WTC11 (cell line): Measurements from ENCODE around the gene SNTB2. TPM values are rescaled to one million over a fixed set of nuclear protein-coding genes. Genes with fewer than 3 reads are reported as not detected.

Source experiments
- ELF4 ChIP-seq: sonication (generic); formaldehyde crosslinking; IDR thresholded peaks from 2 replicates; pipeline ENCODE4 v1.8.1; 2022; ENCODE audit warnings: low read depth, mild to moderate bottlenecking, moderate library complexity, missing genetic modification reagents
- ESRRA ChIP-seq: sonication (generic); formaldehyde crosslinking; IDR thresholded peaks from 2 replicates; pipeline ENCODE4 v1.8.1; 2022; ENCODE audit warnings: mild to moderate bottlenecking, missing genetic modification reagents, borderline replicate concordance
- FOXP1 ChIP-seq: sonication (generic); formaldehyde crosslinking; IDR thresholded peaks from 2 replicates; pipeline ENCODE4 v1.8.0; 2022; ENCODE audit warnings: missing genetic modification reagents, mild to moderate bottlenecking, moderate library complexity, borderline replicate concordance
- GABPB1 ChIP-seq: sonication (generic); formaldehyde crosslinking; IDR thresholded peaks from 2 replicates; pipeline ENCODE4 v1.8.1; 2023; ENCODE audit warnings: mild to moderate bottlenecking, missing genetic modification reagents
- JUN ChIP-seq: sonication (generic); formaldehyde crosslinking; IDR thresholded peaks from 2 replicates; pipeline ENCODE4 v1.8.0; 2023; ENCODE audit warnings: mild to moderate bottlenecking, missing genetic modification reagents
- KAT7 ChIP-seq: sonication (generic); formaldehyde crosslinking; IDR thresholded peaks from 2 replicates; pipeline ENCODE4 v1.8.1; 2023; ENCODE audit warnings: missing genetic modification reagents, mild to moderate bottlenecking, borderline replicate concordance
- MYBL2 ChIP-seq: sonication (generic); formaldehyde crosslinking; IDR thresholded peaks from 2 replicates; pipeline ENCODE4 v1.8.1; 2023; ENCODE audit warnings: mild to moderate bottlenecking, moderate library complexity, missing genetic modification reagents
- NFE2L1 ChIP-seq: sonication (generic); formaldehyde crosslinking; IDR thresholded peaks from 2 replicates; pipeline ENCODE4 v1.8.1; 2023; ENCODE audit warnings: missing genetic modification reagents
- NR1H2 ChIP-seq: sonication (generic); formaldehyde crosslinking; IDR thresholded peaks from 2 replicates; pipeline ENCODE4 v1.9.0; 2021; ENCODE audit warnings: mild to moderate bottlenecking, moderate library complexity, missing genetic modification reagents
- PRRX2 ChIP-seq: fragments of 250-450 bp; sonication (Bioruptor Pico); IDR thresholded peaks from 2 replicates; pipeline ENCODE4 v1.8.0; 2021; ENCODE audit warnings: mild to moderate bottlenecking
- RELA ChIP-seq: sonication (generic); formaldehyde crosslinking; IDR thresholded peaks from 2 replicates; pipeline ENCODE4 v1.8.1; 2022; ENCODE audit warnings: missing genetic modification reagents, mild to moderate bottlenecking, borderline replicate concordance
- SMAD4 ChIP-seq: sonication (generic); formaldehyde crosslinking; IDR thresholded peaks from 2 replicates; pipeline ENCODE4 v1.8.0; 2022; ENCODE audit warnings: mild to moderate bottlenecking, missing genetic modification reagents
- SOX15 ChIP-seq: fragments of 250-450 bp; sonication (Bioruptor Pico); IDR thresholded peaks from 2 replicates; pipeline ENCODE4 v1.9.0; 2021; ENCODE audit warnings: mild to moderate bottlenecking
- SP1 ChIP-seq: sonication (generic); formaldehyde crosslinking; conservative IDR thresholded peaks from 2 replicates; pipeline ENCODE4 v1.8.1; 2022; ENCODE audit warnings: missing genetic modification reagents
- ZBTB21 ChIP-seq: sonication (generic); formaldehyde crosslinking; IDR thresholded peaks from 2 replicates; pipeline ENCODE4 v1.8.1; 2023; ENCODE audit warnings: mild to moderate bottlenecking, missing genetic modification reagents, borderline replicate concordance
- ZNF219 ChIP-seq: sonication (generic); formaldehyde crosslinking; IDR thresholded peaks from 2 replicates; pipeline ENCODE4 v1.8.0; 2023; ENCODE audit warnings: missing genetic modification reagents, mild to moderate bottlenecking, borderline replicate concordance
- ZNF232 ChIP-seq: sonication (generic); formaldehyde crosslinking; IDR thresholded peaks from 2 replicates; pipeline ENCODE4 v1.8.0; 2022; ENCODE audit warnings: mild to moderate bottlenecking, missing genetic modification reagents
- ZNF263 ChIP-seq: sonication (generic); formaldehyde crosslinking; IDR thresholded peaks from 2 replicates; pipeline ENCODE4 v1.8.1; 2022; ENCODE audit warnings: low read depth, mild to moderate bottlenecking, moderate library complexity, missing genetic modification reagents
- total RNA-seq: library from RNA; stranded (reverse); gene quantifications from 3 replicates; pipeline ENCODE4 v1.2.3, GENCODE V29; 2021
- TF ChIP-seq, protein P1 (sequence below): fragments of 250-450 bp; sonication (Bioruptor Pico); IDR thresholded peaks from 2 replicates; pipeline ENCODE4 v1.9.0; 2021; ENCODE audit warnings: mild to moderate bottlenecking, borderline replicate concordance
- TF ChIP-seq, protein P2 (sequence below): fragments of 250-450 bp; sonication (Bioruptor Pico); IDR thresholded peaks from 2 replicates; pipeline ENCODE4 v1.9.0; 2021; ENCODE audit warnings: moderate library complexity, mild to moderate bottlenecking, inconsistent platforms, borderline replicate concordance
- TF ChIP-seq, protein P3 (sequence below): sonication (generic); formaldehyde crosslinking; IDR thresholded peaks from 2 replicates; pipeline ENCODE4 v1.8.1; 2023; ENCODE audit warnings: mild to moderate bottlenecking, missing genetic modification reagents, borderline replicate concordance
- TF ChIP-seq, protein P4 (sequence below): sonication (generic); formaldehyde crosslinking; IDR thresholded peaks from 2 replicates; pipeline ENCODE4 v1.8.0; 2022; ENCODE audit warnings: mild to moderate bottlenecking, missing genetic modification reagents
- TF ChIP-seq, protein P5 (sequence below): sonication (generic); formaldehyde crosslinking; IDR thresholded peaks from 2 replicates; pipeline ENCODE4 v1.8.1; 2022; ENCODE audit warnings: low read depth, mild to moderate bottlenecking, moderate library complexity, missing genetic modification reagents, borderline replicate concordance
- TF ChIP-seq, protein P6 (sequence below): sonication (generic); formaldehyde crosslinking; IDR thresholded peaks from 2 replicates; pipeline ENCODE4 v1.8.0; 2022; ENCODE audit warnings: mild to moderate bottlenecking, missing genetic modification reagents
- TF ChIP-seq, protein P7 (sequence below): sonication (generic); formaldehyde crosslinking; IDR thresholded peaks from 2 replicates; pipeline ENCODE4 v1.8.1; 2023; ENCODE audit warnings: mild to moderate bottlenecking, missing genetic modification reagents

Gene SNTB2
- total RNA-seq, 1 experiment from 2014 or later: 23.7 TPM

DNA sequence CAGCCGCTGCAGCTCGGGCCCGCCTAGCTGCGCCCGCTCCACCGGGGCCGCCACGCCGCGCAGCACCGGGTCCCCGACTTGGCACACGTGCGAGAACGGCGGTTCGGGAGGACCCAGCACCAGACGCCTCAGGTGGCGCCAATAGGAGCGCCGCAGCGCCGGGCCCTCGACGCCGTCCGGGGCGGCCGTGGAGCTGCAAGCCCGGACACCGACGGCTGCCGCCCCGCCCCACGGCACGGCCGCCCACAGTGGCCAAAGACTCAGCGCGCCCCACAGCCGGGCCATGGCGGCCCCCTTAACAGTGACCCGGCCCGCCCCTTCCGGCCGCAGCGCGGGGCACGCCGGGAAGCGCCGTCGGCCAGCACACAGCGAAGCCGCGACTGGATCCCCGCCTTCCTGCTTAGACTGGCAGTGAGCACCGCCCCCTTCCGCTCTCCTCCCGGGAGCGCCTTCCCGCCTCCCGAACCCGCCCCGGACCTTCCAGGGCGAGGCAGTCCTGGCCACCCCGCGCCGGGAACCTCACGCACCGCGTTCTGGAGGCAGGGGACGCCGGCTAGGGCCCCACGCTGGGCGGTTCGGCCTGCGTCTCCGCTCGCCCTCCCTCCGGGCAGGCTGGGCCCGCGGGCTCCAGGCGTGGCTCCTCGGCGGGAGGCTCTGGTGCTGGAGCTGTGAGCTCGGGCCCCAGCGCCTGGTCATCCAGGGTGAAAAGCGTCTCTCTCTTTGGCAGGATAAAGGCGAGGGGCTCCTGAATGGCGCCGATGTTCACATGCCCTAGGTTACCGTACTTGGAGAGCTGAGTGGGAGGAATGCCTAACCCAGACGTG lies 143.5 kb downstream of the SNTB2 start, which contains the start of gene PDF (continued):
- peak; percentile 60; the same call in 1 of the 2 replicates for TF ChIP-seq ZNF263 (CRISPR knock-in tag)
- TF ChIP-seq, protein P1, sequence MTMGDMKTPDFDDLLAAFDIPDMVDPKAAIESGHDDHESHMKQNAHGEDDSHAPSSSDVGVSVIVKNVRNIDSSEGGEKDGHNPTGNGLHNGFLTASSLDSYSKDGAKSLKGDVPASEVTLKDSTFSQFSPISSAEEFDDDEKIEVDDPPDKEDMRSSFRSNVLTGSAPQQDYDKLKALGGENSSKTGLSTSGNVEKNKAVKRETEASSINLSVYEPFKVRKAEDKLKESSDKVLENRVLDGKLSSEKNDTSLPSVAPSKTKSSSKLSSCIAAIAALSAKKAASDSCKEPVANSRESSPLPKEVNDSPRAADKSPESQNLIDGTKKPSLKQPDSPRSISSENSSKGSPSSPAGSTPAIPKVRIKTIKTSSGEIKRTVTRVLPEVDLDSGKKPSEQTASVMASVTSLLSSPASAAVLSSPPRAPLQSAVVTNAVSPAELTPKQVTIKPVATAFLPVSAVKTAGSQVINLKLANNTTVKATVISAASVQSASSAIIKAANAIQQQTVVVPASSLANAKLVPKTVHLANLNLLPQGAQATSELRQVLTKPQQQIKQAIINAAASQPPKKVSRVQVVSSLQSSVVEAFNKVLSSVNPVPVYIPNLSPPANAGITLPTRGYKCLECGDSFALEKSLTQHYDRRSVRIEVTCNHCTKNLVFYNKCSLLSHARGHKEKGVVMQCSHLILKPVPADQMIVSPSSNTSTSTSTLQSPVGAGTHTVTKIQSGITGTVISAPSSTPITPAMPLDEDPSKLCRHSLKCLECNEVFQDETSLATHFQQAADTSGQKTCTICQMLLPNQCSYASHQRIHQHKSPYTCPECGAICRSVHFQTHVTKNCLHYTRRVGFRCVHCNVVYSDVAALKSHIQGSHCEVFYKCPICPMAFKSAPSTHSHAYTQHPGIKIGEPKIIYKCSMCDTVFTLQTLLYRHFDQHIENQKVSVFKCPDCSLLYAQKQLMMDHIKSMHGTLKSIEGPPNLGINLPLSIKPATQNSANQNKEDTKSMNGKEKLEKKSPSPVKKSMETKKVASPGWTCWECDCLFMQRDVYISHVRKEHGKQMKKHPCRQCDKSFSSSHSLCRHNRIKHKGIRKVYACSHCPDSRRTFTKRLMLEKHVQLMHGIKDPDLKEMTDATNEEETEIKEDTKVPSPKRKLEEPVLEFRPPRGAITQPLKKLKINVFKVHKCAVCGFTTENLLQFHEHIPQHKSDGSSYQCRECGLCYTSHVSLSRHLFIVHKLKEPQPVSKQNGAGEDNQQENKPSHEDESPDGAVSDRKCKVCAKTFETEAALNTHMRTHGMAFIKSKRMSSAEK (CRISPR knock-in tag): peak; percentile 31; the same call in 1 of the 2 replicates
- peak; percentile 95 for TF ChIP-seq SP1 (CRISPR knock-in tag)
- peak; percentile 74 for TF ChIP-seq GABPB1 (CRISPR knock-in tag)
- TF ChIP-seq SMAD4: no peak
- peak; percentile 42; the same call in 1 of the 2 replicates for TF ChIP-seq KAT7
- TF ChIP-seq, protein P2, sequence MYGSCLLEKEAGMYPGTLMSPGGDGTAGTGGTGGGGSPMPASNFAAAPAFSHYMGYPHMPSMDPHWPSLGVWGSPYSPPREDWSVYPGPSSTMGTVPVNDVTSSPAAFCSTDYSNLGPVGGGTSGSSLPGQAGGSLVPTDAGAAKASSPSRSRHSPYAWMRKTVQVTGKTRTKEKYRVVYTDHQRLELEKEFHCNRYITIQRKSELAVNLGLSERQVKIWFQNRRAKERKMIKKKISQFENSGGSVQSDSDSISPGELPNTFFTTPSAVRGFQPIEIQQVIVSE (CRISPR knock-in tag): no peak
- peak; percentile 30; the same call in 1 of the 2 replicates for TF ChIP-seq NFE2L1 (CRISPR knock-in tag)
- TF ChIP-seq SOX15: no peak
- TF ChIP-seq ESRRA (CRISPR knock-in tag): peak; percentile 70; the same call in 1 of the 2 replicates
- TF ChIP-seq RELA (CRISPR knock-in tag): peak; percentile 50
- TF ChIP-seq, protein P3, sequence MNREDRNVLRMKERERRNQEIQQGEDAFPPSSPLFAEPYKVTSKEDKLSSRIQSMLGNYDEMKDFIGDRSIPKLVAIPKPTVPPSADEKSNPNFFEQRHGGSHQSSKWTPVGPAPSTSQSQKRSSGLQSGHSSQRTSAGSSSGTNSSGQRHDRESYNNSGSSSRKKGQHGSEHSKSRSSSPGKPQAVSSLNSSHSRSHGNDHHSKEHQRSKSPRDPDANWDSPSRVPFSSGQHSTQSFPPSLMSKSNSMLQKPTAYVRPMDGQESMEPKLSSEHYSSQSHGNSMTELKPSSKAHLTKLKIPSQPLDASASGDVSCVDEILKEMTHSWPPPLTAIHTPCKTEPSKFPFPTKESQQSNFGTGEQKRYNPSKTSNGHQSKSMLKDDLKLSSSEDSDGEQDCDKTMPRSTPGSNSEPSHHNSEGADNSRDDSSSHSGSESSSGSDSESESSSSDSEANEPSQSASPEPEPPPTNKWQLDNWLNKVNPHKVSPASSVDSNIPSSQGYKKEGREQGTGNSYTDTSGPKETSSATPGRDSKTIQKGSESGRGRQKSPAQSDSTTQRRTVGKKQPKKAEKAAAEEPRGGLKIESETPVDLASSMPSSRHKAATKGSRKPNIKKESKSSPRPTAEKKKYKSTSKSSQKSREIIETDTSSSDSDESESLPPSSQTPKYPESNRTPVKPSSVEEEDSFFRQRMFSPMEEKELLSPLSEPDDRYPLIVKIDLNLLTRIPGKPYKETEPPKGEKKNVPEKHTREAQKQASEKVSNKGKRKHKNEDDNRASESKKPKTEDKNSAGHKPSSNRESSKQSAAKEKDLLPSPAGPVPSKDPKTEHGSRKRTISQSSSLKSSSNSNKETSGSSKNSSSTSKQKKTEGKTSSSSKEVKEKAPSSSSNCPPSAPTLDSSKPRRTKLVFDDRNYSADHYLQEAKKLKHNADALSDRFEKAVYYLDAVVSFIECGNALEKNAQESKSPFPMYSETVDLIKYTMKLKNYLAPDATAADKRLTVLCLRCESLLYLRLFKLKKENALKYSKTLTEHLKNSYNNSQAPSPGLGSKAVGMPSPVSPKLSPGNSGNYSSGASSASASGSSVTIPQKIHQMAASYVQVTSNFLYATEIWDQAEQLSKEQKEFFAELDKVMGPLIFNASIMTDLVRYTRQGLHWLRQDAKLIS (CRISPR knock-in tag): 0 out of 2 replicates have a peak, but pooled peaks have one; percentile 84
- peak; percentile 60 for TF ChIP-seq ZNF232 (CRISPR knock-in tag)
- peak; percentile 19 for TF ChIP-seq PRRX2
- TF ChIP-seq FOXP1: 0 out of 2 replicates have a peak, but pooled peaks have one; percentile 74
- TF ChIP-seq, protein P4, sequence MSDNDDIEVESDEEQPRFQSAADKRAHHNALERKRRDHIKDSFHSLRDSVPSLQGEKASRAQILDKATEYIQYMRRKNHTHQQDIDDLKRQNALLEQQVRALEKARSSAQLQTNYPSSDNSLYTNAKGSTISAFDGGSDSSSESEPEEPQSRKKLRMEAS (CRISPR knock-in tag): peak; percentile 84
- 0 out of 2 replicates have a peak, but pooled peaks have one; percentile 84 for TF ChIP-seq ELF4
- TF ChIP-seq, protein P5, sequence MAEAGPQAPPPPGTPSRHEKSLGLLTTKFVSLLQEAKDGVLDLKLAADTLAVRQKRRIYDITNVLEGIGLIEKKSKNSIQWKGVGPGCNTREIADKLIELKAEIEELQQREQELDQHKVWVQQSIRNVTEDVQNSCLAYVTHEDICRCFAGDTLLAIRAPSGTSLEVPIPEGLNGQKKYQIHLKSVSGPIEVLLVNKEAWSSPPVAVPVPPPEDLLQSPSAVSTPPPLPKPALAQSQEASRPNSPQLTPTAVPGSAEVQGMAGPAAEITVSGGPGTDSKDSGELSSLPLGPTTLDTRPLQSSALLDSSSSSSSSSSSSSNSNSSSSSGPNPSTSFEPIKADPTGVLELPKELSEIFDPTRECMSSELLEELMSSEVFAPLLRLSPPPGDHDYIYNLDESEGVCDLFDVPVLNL (CRISPR knock-in tag): peak; percentile 86
- TF ChIP-seq, protein P6, sequence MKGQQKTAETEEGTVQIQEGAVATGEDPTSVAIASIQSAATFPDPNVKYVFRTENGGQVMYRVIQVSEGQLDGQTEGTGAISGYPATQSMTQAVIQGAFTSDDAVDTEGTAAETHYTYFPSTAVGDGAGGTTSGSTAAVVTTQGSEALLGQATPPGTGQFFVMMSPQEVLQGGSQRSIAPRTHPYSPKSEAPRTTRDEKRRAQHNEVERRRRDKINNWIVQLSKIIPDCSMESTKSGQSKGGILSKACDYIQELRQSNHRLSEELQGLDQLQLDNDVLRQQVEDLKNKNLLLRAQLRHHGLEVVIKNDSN (CRISPR knock-in tag): peak; percentile 26
- TF ChIP-seq JUN (CRISPR knock-in tag): no peak
- TF ChIP-seq NR1H2 (CRISPR knock-in tag): no peak
- peak; percentile 50; the same call in 1 of the 2 replicates for TF ChIP-seq MYBL2 (CRISPR knock-in tag)
- 0 out of 2 replicates have a peak, but pooled peaks have one; percentile 57 for TF ChIP-seq ZBTB21
- TF ChIP-seq, protein P7, sequence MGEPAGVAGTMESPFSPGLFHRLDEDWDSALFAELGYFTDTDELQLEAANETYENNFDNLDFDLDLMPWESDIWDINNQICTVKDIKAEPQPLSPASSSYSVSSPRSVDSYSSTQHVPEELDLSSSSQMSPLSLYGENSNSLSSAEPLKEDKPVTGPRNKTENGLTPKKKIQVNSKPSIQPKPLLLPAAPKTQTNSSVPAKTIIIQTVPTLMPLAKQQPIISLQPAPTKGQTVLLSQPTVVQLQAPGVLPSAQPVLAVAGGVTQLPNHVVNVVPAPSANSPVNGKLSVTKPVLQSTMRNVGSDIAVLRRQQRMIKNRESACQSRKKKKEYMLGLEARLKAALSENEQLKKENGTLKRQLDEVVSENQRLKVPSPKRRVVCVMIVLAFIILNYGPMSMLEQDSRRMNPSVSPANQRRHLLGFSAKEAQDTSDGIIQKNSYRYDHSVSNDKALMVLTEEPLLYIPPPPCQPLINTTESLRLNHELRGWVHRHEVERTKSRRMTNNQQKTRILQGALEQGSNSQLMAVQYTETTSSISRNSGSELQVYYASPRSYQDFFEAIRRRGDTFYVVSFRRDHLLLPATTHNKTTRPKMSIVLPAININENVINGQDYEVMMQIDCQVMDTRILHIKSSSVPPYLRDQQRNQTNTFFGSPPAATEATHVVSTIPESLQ (CRISPR knock-in tag): no peak
- TF ChIP-seq ZNF219: peak; percentile 72; the same call in 1 of the 2 replicates
